Measurements from ENCODE around the gene TMEM44.
A peak's percentile ranks its signal among the peaks of the same experiment; 100 is the strongest.

TMEM44 gene

DNA sequence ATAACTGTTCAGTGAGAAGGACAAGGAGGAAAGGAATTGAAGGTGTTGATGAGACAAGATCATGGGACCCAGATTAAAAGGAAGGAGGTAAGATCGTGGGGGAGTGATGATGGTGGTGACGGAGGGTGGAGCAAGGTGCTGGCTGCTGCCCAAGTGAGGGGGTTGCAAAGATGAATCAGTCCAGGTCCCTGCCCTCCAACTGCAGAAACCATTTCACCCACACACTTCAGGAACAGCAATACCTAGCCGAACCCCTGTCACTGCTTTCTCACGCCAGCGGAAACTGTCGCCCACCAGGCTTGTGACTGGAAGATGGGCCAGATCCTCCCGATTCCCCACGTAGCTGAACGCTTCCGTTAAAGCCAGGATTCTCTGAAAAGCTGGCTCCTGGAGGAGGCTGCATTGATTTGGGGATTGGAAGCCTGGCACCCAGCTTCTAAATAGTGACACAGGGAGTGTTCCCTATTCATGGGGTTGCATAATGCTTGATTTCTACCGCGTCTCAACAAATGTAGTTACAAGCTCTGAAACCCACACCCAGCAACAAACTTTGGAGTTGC is 41.9 kb upstream of the TMEM44 start:
- DNase-seq (ENCODE audit: low spot score): no peak
- no peak for TF ChIP-seq CTCF (IDR thresholded peaks at IDR 0.05; ENCODE audit: extremely low read depth, missing control alignments)

DNA sequence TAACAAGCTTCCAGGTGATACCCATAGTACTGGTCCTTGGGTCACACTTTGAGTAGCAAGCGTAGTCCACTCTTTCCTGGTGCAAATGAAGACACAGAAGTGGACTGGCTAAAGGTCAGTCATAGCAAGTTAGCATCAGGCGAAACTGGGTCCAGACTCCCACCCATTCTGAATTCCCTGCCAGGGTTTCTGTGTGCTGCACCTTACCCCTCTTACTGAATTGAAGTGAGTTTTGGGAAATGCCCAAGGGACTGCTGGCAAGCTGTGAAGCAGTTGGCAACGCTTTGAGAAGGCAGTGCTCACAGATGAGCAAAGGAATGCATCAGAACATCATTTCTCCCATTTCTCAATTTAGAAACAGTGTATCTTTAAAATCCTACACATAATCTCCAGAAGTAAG is 40.5 kb upstream of the TMEM44 start:
- no peak for DNase-seq (ENCODE audit: low spot score)
- no peak for TF ChIP-seq CTCF (IDR thresholded peaks at IDR 0.05; ENCODE audit: extremely low read depth, missing control alignments)

DNA sequence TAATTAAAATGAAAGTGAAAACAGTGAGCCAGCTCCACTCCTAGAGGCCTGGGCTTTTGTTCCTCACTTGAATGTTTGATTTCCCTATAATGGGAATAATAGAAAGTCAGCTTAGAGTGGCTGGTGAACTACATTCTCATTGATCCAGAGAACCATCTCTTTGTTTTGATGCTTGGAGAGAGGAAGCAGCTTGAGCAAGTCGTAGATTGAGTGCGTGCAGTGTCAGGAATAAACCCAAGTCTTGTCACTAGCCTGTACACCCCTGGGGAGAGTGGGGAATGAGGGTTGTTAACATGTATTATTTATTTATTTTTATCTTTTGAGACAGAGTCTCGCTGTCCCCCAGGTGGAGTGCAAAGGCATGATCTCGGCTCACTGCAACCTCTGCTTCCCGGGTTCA is 39.7 kb upstream of the TMEM44 start:
- DNase-seq (ENCODE audit: low spot score): no peak

DNA sequence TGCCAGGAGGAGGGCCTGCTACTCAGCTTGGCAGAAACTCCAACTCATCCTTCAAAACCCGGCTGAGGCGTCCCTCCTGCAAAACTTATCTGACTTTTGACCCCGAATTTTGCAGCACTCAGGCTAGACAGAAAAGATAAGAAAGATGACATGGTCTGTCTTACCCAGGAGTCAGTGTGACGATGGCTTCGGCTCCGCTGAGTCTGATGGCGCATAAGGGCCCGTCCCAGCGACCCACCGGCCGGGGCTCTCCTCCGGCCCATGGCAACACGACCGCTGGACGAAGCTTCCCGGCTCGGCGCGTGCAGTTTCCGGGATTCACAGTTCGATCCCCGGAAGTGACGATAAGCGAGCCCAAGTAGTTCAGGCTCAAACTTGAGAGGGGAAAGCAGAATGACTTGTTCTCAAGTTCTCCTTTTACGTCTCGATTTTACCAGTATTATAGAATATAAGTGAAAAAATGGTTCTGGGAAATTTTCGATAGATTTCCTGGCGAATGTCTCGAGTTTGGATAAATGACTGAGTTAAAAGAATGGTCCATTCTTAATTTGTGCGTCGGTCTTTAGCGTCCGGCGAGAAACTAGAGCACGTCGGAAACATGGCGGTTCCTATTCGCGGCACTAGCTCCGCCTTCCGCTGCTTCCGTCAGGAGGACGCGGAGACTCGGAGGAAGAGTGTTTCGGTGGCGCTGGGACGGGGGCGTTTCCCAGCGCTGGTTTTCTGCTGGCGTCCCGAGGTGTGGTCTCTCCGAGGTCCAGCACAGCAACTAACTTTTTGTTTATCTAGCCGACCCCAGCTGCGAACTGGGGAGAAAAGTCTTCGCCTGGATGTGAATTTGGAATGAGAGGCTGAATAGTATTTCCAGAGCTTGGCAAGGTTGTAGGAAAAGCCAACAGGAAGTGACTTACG is 38.9 kb upstream of the TMEM44 start, which contains the start of gene LSG1:
Gene LSG1, minus strand, starts transcription at position 292 of the 909 bp plus-strand sequence. Its CDS starts 29 bp downstream, at position 263.
- DNase-seq (ENCODE audit: low spot score): peak; percentile 83
- no peak for TF ChIP-seq CTCF (IDR thresholded peaks at IDR 0.05; ENCODE audit: extremely low read depth, missing control alignments)

More for the DNA sequence above, 39.7 kb upstream of the TMEM44 start:
- no peak for TF ChIP-seq CTCF (IDR thresholded peaks at IDR 0.05; ENCODE audit: extremely low read depth, missing control alignments)

DNA sequence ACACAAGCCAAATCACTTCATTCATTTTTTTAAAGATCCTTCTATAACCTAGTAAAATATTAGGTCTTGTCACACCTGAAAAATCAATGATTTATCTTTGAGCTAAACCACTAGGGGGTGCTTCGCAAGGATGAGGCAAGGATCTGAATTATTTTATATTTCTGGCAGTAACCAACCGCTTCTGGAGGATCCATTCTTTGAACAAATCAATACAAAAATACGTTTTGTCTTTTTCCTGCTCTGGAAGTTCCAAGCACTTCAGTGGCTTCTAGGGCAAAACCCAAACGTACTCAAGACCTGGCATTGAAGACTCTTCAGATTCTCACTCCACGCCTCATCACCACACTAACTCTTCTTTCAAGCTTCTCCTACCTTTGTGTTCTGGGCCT is 38.3 kb upstream of the TMEM44 start:
- peak; percentile 36 for DNase-seq (ENCODE audit: low spot score)
- peak; percentile 47 for TF ChIP-seq CTCF (IDR thresholded peaks at IDR 0.05; ENCODE audit: extremely low read depth, missing control alignments)

DNA sequence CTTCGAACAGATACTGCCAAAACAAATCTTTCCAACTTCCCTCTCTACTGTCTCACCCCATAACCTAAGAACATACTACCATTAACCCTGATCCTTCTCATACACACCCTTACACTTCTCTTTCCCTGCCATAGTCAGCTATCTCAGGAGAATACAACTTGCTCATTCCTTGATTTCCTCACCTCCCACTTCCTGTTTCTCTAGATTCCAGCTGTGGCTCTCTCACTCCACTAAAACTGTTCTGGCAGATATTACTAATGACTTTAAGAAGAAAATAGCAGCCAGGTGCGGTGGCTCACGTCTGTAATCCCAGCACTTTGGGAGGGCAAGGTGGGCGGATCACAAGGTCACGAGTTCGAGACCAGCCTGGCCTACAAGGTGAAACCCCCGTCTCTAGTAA is 34.1 kb upstream of the TMEM44 start:
- no peak for DNase-seq (ENCODE audit: low spot score)
- TF ChIP-seq CTCF (IDR thresholded peaks at IDR 0.05; ENCODE audit: extremely low read depth, missing control alignments): no peak

GRCh38 chr3:194664857-194665256 is 31.6 kb upstream of the TMEM44 start:
- no peak for DNase-seq (ENCODE audit: low spot score)

More at GRCh38 chr3:194664857-194665256, 31.6 kb upstream of the TMEM44 start:
- no peak for TF ChIP-seq CTCF (IDR thresholded peaks at IDR 0.05; ENCODE audit: extremely low read depth, missing control alignments)

All from GM20000 (cell line).